HuH-7.5 (cell line): ENCODE results near the gene CLEC3A.
"Not testable (repeated sequence)": the region's sequence is repeated elsewhere in the genome, so short reads cannot be mapped to it uniquely, and the experiment has no call there.

ENCODE experiments used
- DNase-seq: peaks from one replicate; pipeline ENCODE4 v3.0.0; 2011; ENCODE audit warnings: low spot score

Gene CLEC3A, protein sequence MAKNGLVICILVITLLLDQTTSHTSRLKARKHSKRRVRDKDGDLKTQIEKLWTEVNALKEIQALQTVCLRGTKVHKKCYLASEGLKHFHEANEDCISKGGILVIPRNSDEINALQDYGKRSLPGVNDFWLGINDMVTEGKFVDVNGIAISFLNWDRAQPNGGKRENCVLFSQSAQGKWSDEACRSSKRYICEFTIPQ

DNA sequence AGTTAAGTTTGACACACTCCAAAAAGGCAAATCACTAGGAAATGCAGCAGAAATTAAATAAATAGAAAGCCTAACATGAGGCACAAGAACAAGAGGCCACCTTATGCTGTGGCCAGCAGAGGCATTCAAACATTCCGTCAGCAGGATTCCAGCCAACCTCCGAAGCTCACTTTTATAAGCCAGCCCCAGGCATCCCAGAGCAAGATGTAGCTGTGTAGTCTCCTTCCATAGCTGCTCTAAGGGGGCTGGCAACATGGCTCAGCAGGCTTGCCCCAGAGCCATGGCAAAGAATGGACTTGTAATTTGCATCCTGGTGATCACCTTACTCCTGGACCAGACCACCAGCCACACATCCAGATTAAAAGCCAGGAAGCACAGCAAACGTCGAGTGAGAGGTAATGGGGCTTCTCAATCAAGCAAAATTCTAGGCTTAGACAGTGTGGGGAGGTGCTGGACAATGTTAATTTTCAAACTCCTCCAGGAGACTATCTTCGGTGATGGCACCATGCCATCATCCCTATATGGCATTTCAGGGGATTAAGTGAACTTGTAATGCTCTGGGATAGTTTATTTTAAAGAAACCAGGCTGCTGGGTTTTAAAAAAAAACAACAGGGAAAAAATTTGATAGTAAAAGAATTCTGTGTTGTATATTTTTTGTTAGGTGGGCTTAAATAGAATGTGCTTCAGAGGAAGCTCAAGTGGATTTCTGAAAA is at the start of gene CLEC3A:
Gene CLEC3A (plus strand): TSS at position 202 of the 714 bp plus-strand sequence. CDS start 79 bp downstream, at position 281.
- DNase-seq = no peak

DNA sequence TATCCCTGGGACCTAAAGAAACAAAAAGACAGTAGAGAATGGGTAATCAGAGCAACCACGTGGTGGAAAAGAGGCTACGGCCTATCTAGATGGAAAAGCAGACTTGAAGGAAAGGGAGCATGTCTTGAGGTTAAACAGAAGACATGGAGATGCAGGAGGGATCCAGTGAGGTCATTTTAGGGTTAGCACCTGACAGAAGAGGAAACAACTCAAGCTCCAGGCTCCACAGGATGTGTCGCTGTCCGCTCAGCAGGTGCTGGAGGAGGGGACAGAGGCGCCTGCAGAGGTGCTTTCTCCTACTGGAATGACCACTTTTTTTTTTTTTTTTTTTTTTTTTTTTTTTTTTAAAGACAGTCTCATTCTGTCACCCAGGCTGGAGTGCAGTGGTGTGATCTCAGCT is 47.5 kb upstream of the CLEC3A start:
- DNase-seq = no peak

DNA sequence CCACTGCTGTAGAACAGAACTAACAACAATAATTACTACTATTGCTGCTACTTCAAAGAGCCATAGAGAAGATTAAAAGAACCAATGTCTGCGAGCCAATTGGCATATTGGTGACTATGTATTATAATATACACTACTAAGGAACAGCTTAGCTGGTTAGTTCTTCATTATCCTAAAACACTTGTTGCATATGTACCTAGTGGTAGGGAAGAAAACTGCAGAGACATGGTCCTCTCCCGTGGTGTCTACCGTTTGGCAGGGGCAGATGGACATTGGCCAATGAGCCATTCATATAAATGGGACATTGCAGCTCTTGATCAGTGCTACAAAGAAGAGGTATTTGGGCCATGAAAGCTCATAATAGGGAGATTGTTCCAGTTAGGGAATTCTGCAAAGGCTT is 46.4 kb upstream of the CLEC3A start:
- DNase-seq = no peak

- no peak for DNase-seq
Measured at GRCh38 chr16:77977339-77977738, 45.0 kb upstream of the CLEC3A start.

- DNase-seq = no peak
Measured at GRCh38 chr16:77985111-77985510, 37.2 kb upstream of the CLEC3A start.

- DNase-seq = no peak
Measured at GRCh38 chr16:77986011-77986740, 36.2 kb upstream of the CLEC3A start.

DNA sequence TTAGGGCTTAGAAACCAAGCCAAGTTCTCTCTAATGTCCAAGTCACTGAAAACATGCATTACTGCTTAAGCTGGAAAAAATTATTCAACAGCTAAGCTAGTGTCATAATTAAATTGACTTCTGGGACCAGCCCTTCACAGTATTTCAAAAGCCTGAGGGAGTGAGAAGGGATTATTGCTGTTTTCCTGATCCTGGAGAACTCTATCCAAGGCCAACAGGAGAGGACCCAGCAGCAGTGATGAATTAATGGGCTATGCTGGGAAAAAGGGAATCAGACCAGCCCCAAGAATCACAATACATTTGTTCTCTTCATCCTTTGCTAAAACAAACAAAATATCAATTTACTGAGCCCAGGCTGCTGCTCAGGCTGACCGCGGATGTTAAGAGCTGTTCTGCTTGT is 34.5 kb upstream of the CLEC3A start:
- no peak for DNase-seq

- DNase-seq = no peak
Measured at GRCh38 chr16:77989846-77990245, 32.5 kb upstream of the CLEC3A start.

DNA sequence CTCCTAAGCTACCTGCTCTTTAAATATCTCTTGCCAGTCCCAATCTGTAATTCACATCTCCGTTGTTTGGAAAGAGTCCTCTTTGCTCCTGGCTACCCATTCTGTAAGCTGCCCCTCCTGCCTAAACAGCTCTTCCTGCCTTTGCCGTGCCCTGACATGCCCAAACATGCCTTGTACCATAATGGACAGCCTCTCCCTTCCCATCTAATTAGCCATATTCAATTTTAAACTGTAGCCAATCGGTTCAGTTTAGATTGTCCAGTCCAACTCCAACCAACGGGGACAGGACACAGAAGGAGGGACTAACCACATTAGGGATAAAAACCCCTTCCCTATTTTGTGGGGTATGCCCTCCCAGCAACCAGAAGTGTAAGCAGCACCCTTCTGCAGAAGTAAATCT is 30.6 kb upstream of the CLEC3A start:
- DNase-seq = no peak

GRCh38 chr16:77992381-77992780 is 30.0 kb upstream of the CLEC3A start:
- not testable (repeated sequence) for DNase-seq

DNA sequence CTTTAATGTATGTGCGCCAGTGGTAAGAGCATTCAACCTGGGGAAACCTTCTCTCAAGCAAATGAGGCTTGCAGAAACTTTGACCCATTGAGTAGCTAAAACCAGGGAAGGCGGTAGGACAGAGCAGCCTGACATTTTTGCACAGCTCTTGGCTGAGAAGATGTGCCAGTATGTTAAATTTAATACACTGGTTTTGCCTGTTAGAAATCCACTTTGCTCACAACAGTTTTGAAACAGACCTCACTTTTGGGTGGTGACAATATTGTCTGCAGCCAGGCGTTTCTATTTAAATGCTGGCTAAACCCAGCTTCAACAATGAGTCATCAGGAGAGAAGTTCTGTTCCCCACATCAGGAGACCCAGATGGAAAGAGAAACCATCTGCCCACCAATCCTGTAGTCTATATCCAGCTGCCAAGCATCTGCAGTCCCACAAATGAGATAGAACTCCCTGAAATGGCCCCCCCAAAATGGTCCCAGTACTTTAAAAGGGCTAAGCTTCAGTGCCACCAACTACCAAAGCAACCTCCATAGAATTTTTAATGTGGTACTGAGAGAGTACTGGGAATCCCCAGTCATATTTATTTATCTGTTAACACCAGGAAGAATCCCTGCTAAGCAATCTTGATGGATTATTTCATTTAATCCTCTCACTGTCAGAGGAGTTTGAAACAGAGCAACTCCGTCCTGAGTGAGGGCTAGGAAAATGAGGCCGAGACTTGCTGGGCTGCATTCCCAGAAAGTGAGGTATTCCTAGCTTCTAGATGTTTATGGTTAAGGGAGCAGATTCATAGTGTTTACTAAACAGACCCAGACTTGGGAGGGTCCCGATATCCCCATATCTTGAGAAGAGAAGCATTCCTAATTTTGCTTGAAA is 29.0 kb upstream of the CLEC3A start:
- no peak for DNase-seq

DNA sequence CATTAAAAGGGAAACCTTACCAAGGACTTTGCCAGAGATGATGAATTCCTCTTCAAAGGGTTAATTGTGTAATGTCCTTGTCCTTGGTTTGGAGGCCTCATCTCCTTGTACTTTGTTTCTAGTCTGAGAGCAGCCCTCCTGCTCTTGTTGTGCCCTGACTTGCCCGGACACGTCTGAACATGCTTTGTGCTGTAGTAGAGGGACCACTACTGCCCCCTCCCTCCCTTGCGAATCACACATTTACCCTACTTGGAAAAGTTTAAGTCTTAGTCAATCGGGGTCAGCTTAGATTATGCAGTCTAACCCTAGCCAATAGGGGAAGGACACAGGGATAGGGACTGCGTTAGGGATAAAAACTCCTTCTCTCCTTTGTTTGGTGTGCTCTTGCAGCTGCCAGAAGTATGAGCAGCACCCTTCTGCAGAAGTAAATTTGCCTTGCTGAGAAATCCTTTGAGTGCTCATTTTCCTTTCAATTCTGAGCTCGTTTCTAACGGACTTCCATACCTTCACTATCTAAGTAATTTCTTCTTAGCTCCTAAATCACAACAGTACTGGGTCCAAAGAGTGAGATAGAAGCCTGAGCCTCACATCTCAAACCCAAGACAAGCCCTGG is 26.4 kb upstream of the CLEC3A start:
- no peak for DNase-seq

- DNase-seq = no peak
Measured at GRCh38 chr16:77998350-77999023, 23.9 kb upstream of the CLEC3A start.

- DNase-seq = no peak
Measured at GRCh38 chr16:78001451-78002025, 20.8 kb upstream of the CLEC3A start.

DNA sequence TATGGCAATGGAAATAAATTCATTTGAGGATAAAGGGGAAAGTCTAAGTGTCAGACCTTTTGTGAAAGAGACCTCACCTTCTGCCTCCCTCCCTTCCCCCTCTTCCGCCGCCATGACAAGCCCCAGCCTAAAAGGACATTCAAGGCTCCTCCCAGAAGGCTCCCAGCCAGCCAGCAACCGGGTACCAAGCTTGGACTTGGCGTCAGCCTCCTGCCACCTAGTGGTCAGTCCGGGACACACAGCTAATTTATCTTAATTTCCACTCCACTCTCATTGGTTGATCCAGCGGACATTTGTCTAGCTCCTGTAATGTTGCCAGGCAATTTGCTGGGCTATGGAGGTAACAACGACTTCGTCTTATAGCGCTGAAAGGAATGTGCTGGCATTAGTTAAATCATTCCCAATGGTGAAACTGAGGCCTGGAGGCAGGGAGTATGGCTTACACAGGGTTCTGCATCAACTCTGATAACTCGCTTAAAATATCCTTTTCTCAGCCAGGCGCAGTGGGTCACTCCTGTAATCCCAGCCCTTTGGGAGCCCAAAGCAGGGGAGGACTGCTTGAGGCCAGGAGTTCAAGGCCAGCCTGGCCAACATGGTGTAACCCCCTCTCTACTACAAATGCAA is 19.3 kb upstream of the CLEC3A start:
- peak; percentile 71 for DNase-seq

- no peak for DNase-seq
Measured at GRCh38 chr16:78004517-78004916, 17.8 kb upstream of the CLEC3A start.

- no peak for DNase-seq
Measured at GRCh38 chr16:78005881-78006280, 16.5 kb upstream of the CLEC3A start.

GRCh38 chr16:78007121-78007520 is 15.2 kb upstream of the CLEC3A start:
- no peak for DNase-seq

GRCh38 chr16:78024159-78024558 is 1.8 kb downstream of the CLEC3A start:
- no peak for DNase-seq

DNA sequence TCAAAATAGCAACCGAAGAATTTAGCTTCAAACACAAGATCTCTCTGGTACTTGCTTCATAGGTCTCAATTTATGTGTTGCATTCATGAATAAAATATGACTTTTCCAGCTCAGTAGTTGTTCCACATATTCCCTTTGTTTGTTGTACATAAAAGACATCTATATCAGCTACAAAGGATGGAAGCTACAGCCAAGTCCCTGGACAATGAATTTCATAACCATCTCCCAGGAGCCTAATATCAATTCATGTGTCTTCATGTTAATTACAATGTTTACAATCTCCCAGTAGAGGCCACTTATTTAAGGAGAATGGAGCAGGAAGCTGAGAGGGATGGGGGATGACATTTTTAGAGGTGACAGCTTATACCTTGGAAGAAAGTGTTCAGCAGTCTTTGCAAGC is 3.3 kb downstream of the CLEC3A start:
- DNase-seq = no peak
